Liver (tissue), 3 donors: ENCODE measurements around the gene SPIN2A.

ENCODE experiments used
- CTCF ChIP-seq: fragments of 150-350 bp; IDR thresholded peaks from 2 replicates; pipeline ENCODE4 v1.5.1; 2017; ENCODE audit warnings: improper control_type of control experiment, low read depth, low read length; ENCODE audit not compliant: missing input control
- EGR1 ChIP-seq, 2 donors: IDR thresholded peaks; 2 replicates each; pipeline ENCODE4 v1.6.1; 2016 to 2018; ENCODE audit warnings: antibody characterized with exemption in 2 of 2, low read depth in 2 of 2
- SP1 ChIP-seq: IDR thresholded peaks from 2 replicates; pipeline ENCODE4 v1.6.1; 2018; ENCODE audit warnings: antibody characterized with exemption, mild to moderate bottlenecking
- donor health status: healthy.
- donor health status: healthy.

- TF ChIP-seq EGR1 (IDR thresholded peaks at IDR 0.05; ENCODE audit: low read depth in 2 of 2) (no peak), SP1 (no peak), CTCF (no peak)
Measured at GRCh38 chrX:57119416-57119815, 17.8 kb downstream of the SPIN2A start.
